PC-9 (cell line): ENCODE measurements around the gene RPTOR. TPM values are rescaled to one million over a fixed set of nuclear protein-coding genes. Genes with fewer than 3 reads are reported as not detected.
A peak's percentile ranks its signal among the peaks of the same experiment; 100 is the strongest.

Source experiments
- BruUV-seq: library from RNA; stranded (reverse); fragments of 400-500 nt; replicated peaks from 2 replicates; lab custom pipeline; 2021; lab: Mats Ljungman, UMichigan
- CTCF ChIA-PET: fragments of 300-600 bp; sonication (Branson Sonifier 250); formaldehyde crosslinking; loops from one replicate; lab custom pipeline; 2022; ENCODE audit warnings: antibody characterized with exemption; lab: Charles Lee
- POLR2A ChIA-PET: fragments of 300-600 bp; sonication (Branson Sonifier 250); formaldehyde crosslinking; loops from one replicate; lab custom pipeline; 2022; ENCODE audit warnings: antibody characterized with exemption; ENCODE audit not compliant: unreplicated experiment; lab: Charles Lee
- DNase-seq, 2 experiments: peaks; one replicate each; pipeline versions ENCODE4 v3.0.0 to v3.0.0-alpha.2; 2015 to 2022; ENCODE audit warnings: mixed read lengths in 1 of 2
- H2AFZ ChIP-seq: fragments of 200-600 bp; sonication (generic); 2 replicates; pipeline ENCODE4 v1.8.1; 2017; ENCODE audit warnings: antibody characterized with exemption
- H3F3A ChIP-seq: fragments of 200-600 bp; sonication (generic); 2 replicates; pipeline ENCODE4 v1.8.1; 2017; ENCODE audit warnings: antibody characterized with exemption, mild to moderate bottlenecking, low read depth; ENCODE audit not compliant: insufficient read depth
- H3K27ac ChIP-seq: fragments of 200-600 bp; sonication (generic); 2 replicates; pipeline ENCODE4 v1.6.1; 2016; ENCODE audit warnings: mixed run types
- H3K27me3 ChIP-seq: fragments of 200-600 bp; sonication (generic); 2 replicates; pipeline ENCODE4 v1.6.1; 2016; ENCODE audit warnings: low read depth, mixed run types; ENCODE audit not compliant: insufficient read depth
- H3K36me3 ChIP-seq: fragments of 200-600 bp; sonication (generic); 2 replicates; pipeline ENCODE4 v1.6.1; 2016; ENCODE audit warnings: low read depth, mixed run types
- H3K4me1 ChIP-seq: fragments of 200-600 bp; sonication (generic); replicated peaks from 2 replicates; pipeline ENCODE4 v1.6.1; 2016; ENCODE audit warnings: mixed run types; ENCODE audit not compliant: insufficient read depth
- H3K4me2 ChIP-seq: fragments of 200-600 bp; sonication (generic); 2 replicates; pipeline ENCODE4 v1.6.1; 2017; ENCODE audit warnings: mixed run types
- H3K4me3 ChIP-seq: fragments of 200-600 bp; sonication (generic); 2 replicates; pipeline ENCODE4 v1.6.1; 2016; ENCODE audit warnings: mixed run types
- H3K79me2 ChIP-seq: fragments of 200-600 bp; sonication (generic); 2 replicates; pipeline ENCODE4 v1.6.1; 2017; ENCODE audit warnings: low read depth, mixed run types
- H3K9me2 ChIP-seq: fragments of 200-600 bp; sonication (generic); 2 replicates; pipeline ENCODE4 v1.8.1; 2017; ENCODE audit warnings: mild to moderate bottlenecking; ENCODE audit not compliant: insufficient read depth
- H3K9me3 ChIP-seq: fragments of 200-600 bp; sonication (generic); 2 replicates; pipeline ENCODE4 v1.8.1; 2016; ENCODE audit warnings: low read depth; ENCODE audit not compliant: insufficient read depth
- H4K20me1 ChIP-seq: fragments of 200-600 bp; sonication (generic); 2 replicates; pipeline ENCODE4 v1.8.1; 2017; ENCODE audit not compliant: insufficient read depth
- EZH2 ChIP-seq: fragments of 200-600 bp; sonication (generic); IDR thresholded peaks from 2 replicates; pipeline ENCODE4 v1.8.0; 2017; ENCODE audit warnings: antibody characterized with exemption, low read depth
- intact Hi-C: fragments of 100-400 bp; cut with micrococcal nuclease; formaldehyde crosslinking; loops from one replicate; pipeline ENCODE4 v1.10.0; 2022; ENCODE audit not compliant: unreplicated experiment
- total RNA-seq: library from RNA; stranded (reverse); gene quantifications from 2 replicates; pipeline ENCODE4 v1.2.3, GENCODE V29; 2021
- TF ChIP-seq, protein P1 (sequence below): fragments of 200-600 bp; sonication (generic); conservative IDR thresholded peaks from 2 replicates; pipeline ENCODE4 v1.6.1; 2017; ENCODE audit warnings: mixed run types, antibody characterized with exemption, mild to moderate bottlenecking, moderate library complexity

Gene RPTOR
- total RNA-seq, 1 experiment from 2014 or later = 50.8 TPM

DNA sequence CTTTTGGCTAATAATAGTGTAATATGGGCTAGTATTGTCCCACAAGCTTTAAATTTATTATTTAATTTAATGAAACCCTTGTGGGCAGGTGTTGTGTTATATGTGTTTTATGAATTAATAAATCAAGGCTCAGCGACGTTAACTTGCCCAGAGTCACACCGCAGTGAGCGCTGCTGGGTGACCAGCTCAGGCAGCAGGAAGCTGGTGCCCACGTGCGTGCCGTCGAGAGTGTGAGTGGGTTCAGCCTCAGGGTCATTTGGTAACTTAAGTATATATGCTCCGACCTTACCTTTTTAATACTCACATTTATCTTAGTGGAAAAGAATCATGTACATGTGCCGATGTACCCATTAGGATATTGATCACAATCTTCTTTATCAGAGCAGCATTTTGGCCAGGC is 309.6 kb downstream of the RPTOR start:
- BruUV-seq = no TSS peak
- intact Hi-C loops = no loop called here
- ChIA-PET CTCF (no interaction called here), POLR2A (no interaction called here)
- H3K9me3 ChIP-seq = no peaks in the 10 kb centered on the region
- no peak for DNase-seq
- peaks cover 8% of the 10 kb centered on the region for H3F3A ChIP-seq
- no peak overlapping the region for H3K4me3 ChIP-seq
- no peaks in the 10 kb centered on the region for H3K27me3 ChIP-seq
- peaks cover 23% of the 10 kb centered on the region for H3K4me1 ChIP-seq
- H3K27ac ChIP-seq = no peak overlapping the region; the same call in 1 of the 2 replicates
- no peaks in the 10 kb centered on the region for H4K20me1 ChIP-seq
- TF ChIP-seq, protein P1, sequence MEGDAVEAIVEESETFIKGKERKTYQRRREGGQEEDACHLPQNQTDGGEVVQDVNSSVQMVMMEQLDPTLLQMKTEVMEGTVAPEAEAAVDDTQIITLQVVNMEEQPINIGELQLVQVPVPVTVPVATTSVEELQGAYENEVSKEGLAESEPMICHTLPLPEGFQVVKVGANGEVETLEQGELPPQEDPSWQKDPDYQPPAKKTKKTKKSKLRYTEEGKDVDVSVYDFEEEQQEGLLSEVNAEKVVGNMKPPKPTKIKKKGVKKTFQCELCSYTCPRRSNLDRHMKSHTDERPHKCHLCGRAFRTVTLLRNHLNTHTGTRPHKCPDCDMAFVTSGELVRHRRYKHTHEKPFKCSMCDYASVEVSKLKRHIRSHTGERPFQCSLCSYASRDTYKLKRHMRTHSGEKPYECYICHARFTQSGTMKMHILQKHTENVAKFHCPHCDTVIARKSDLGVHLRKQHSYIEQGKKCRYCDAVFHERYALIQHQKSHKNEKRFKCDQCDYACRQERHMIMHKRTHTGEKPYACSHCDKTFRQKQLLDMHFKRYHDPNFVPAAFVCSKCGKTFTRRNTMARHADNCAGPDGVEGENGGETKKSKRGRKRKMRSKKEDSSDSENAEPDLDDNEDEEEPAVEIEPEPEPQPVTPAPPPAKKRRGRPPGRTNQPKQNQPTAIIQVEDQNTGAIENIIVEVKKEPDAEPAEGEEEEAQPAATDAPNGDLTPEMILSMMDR = no peak
- TF ChIP-seq EZH2 = no peak
- H3K36me3 ChIP-seq = no peaks in the 10 kb centered on the region
- no peaks in the 10 kb centered on the region for H3K79me2 ChIP-seq
- no peak overlapping the region for H2AFZ ChIP-seq
- H3K9me2 ChIP-seq = no peaks in the 10 kb centered on the region
- no peak overlapping the region for H3K4me2 ChIP-seq

DNA sequence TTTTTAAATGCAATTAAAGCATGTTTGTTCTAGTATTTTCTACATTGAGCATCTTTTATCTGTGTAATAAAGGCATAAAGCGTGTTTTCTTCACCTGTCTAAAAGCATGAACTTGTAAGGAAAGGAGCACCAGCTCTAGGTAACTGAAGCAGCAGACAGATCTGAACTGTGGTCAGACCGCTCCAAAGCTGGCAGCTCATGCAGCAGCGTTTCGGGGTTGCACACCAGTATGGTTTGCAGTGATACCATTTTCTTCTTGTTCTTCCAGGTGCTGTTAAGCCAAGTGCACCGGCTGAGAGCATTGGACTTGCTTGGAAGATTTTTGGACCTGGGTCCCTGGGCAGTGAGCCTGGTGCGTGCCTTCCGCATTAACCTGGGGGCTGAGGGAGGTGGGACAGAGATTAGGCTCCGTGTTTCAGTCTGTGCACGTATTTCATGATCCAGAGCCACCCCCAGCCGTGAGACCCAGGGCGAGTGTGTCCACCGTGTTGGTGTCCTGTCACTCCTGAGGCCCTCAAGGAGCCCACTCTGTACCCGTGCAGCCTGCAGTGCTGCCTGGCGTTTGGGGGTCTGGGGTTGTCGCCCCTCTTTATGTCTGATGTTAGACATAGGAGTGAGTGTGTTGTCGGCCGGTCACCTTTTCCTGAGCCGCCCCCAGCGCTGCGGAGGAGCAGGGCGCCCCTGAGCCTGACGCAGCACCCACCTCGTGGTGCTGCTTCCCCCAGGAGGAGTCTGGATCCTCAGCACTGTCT is 310.7 kb downstream of the RPTOR start:
- H3K9me2 ChIP-seq = no peaks in the 10 kb centered on the region
- no peaks in the 10 kb centered on the region for H3K79me2 ChIP-seq
- no peaks in the 10 kb centered on the region for H4K20me1 ChIP-seq
- H3K4me2 ChIP-seq = peak overlapping the region; percentile 65
- H3K36me3 ChIP-seq = no peaks in the 10 kb centered on the region
- peaks cover 23% of the 10 kb centered on the region for H3K4me1 ChIP-seq
- BruUV-seq = no TSS peak
- POLR2A ChIA-PET = interaction anchor here (0.5 to 0.6 kb wide), 2 partner anchors 37 to 524 kb away, joined by 3 read pairs; no protein-coding TSS in a partner anchor
- no peak overlapping the region for H2AFZ ChIP-seq
- no peak for DNase-seq
- no peaks in the 10 kb centered on the region for H3K27me3 ChIP-seq
- H3F3A ChIP-seq = peaks cover 8% of the 10 kb centered on the region
- H3K9me3 ChIP-seq = no peaks in the 10 kb centered on the region
- CTCF ChIA-PET = interaction anchor here (0.7 to 0.8 kb wide), 2 partner anchors 16 to 428 kb away, joined by 3 to 4 read pairs; no protein-coding TSS in a partner anchor
- H3K27ac ChIP-seq = peak overlapping the region; percentile 98
- intact Hi-C loops = no loop called here
- H3K4me3 ChIP-seq = no peak overlapping the region
- TF ChIP-seq, protein P1 = no peak
- no peak for TF ChIP-seq EZH2

DNA sequence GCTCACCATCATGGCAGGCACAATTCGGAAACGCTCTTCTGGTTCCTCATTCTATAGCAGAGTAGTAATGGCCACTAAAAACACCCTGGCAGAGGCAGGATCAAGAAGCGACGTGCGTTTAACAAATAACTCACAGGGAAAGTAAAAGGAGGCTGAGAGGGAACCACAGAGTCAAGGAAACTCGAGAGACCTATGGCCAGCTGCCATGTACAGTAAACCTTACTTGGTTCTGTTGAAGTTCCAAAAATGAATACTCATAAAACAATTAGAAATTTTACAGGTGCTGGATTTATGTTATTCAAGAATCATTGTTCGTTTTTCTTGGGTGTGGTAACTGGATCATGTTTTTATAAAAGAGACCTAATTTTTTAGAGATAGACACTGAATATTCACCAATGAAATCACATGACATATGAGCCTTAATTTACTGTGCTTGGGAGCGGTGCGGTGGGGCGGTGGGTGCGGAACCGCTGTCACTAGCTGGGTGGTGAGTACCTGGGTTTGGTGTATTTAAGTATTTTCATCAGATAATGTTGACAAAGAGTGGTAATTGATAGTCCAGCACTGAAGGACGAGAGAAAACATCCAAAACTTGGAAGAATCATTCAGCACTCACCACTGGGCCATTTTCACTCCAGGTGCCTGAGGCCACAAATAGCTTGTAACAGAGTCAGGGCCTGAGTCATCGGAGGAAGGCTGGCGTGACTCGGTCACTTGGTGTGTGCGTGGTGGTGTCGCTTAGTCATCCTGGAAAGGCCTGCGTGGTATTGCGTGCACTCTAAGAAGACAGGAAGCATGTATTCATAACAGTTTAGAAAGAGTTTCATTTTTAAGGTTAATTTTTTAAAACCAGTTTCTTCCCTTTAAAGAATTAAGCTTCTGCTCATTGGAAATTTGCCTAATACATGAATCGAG is 311.6 kb downstream of the RPTOR start:
- H3K79me2 ChIP-seq = no peaks in the 10 kb centered on the region
- H3K36me3 ChIP-seq = no peaks in the 10 kb centered on the region
- ChIA-PET POLR2A (interaction anchor here (0.5 to 0.6 kb wide), 4 partner anchors 23 to 181 kb away, joined by 3 to 4 read pairs (median 4); no protein-coding TSS in a partner anchor), CTCF (interaction anchor here (0.7 to 0.8 kb wide), 2 partner anchors 30 to 429 kb away, joined by 3 read pairs; no protein-coding TSS in a partner anchor)
- no peak for TF ChIP-seq EZH2
- TF ChIP-seq, protein P1 = no peak
- intact Hi-C loops = loop anchor here (1.0 to 2.0 kb wide), 2 partner anchors 23 to 35 kb away; no protein-coding TSS in a partner anchor
- no peak overlapping the region for H2AFZ ChIP-seq
- no peaks in the 10 kb centered on the region for H3K27me3 ChIP-seq
- TSS peak; percentile 83 for BruUV-seq
- no peak overlapping the region; the same call in 1 of the 2 replicates for H3K4me3 ChIP-seq
- H3K9me2 ChIP-seq = no peaks in the 10 kb centered on the region
- H3K27ac ChIP-seq = peak overlapping the region; percentile 98
- H3K4me2 ChIP-seq = peak overlapping the region; percentile 65
- H3K9me3 ChIP-seq = no peaks in the 10 kb centered on the region
- peak; percentile 87 to 90 for DNase-seq
- no peaks in the 10 kb centered on the region for H4K20me1 ChIP-seq
- peaks cover 23% of the 10 kb centered on the region for H3K4me1 ChIP-seq
- peaks cover 8% of the 10 kb centered on the region for H3F3A ChIP-seq
